GM19468 (cell line): ENCODE measurements around the gene SORCS3.

ENCODE experiments used
- ATAC-seq: cut with Tn5 transposase; IDR thresholded peaks from one replicate; pipeline ENCODE4 v1.9.1; 2021; ENCODE audit warnings: mild to moderate bottlenecking, moderate library complexity, moderate number of reproducible peaks; ENCODE audit not compliant: unreplicated experiment; ENCODE audit errors: extremely low read depth

The SORCS3 gene

DNA sequence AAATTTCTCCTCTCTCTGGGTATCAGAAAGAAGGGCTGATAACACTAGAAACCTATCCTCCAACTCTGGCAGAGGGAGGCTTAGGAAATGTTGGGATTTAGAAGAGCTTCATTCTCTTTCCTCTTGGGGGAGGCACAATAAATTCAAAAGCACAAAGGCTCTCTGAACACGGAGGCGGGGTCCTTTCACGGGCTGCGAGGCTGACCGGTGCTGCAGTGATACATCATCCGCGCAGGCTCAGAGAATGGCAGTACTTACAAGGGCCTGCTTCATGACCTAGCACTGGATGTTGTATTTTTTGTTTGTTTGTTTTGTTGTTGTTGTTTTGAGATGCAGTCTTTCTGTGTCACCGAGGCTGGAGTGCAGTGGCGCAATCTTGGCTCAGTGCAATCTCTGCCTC is 306.2 kb downstream of the SORCS3 start:
- ATAC-seq = no peak

DNA sequence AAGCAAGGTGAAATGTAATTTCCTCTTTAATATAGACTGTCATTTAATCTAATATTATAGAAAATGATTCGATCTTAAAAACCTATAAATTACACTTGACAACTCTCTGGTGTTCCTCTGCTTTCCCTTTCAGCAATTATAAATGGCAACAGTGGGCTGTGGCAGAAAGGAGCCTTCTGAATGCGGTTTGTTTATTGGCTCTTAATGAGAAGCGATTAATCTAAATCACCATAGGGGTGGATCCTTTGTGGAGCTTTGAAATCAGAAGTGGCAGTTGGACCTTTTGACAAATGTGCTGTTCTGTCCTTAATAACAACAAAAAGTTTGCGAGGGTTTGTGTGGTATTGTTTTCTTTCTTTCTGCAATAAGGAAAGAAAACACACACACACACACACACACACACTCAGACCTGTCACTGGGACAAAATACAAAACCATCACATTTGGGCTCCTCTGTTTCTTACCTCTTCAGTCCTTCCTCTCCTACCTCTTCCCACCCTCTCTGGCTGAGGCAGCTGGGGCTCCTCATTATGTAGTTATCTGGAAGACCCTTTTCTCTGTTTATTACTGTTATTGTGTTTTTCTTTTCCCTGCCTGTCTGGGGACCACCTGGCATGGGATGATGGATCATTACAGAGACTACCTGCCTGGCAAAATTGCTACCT is 316.2 kb downstream of the SORCS3 start:
- no peak for ATAC-seq

DNA sequence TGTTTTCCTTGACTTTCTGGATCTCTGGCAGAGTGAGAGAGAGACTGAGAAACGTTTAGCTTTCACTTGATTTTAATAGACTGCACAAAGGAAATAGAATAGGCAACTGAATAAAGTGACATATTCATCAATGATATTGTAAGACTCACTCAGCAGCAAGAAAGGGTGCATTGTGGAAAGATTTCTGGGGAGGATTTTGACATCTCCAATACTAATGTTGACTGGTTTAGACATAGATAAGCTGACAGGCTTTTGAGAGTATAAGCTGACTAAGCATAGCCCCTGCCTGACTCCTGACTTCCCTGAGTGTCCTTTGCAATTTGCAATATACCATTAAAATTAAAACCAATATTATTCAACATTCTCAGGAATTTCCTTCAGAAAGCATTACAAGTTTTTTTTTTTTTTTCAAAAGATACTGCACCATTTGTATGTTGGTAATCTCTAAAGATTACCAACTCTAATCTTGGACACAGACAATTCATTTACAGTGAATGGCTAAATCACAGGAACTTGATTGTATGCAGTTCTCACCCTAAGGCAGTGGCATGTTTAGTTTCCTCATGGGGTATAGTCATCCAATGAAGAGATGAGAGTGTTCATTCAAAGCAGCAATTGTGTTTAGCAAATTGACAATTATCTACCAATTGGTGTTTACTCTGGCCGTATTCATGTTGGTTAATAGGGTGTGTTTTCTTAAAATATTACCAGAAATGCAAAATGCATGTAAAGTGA is 325.6 kb downstream of the SORCS3 start:
- ATAC-seq = no peak

DNA sequence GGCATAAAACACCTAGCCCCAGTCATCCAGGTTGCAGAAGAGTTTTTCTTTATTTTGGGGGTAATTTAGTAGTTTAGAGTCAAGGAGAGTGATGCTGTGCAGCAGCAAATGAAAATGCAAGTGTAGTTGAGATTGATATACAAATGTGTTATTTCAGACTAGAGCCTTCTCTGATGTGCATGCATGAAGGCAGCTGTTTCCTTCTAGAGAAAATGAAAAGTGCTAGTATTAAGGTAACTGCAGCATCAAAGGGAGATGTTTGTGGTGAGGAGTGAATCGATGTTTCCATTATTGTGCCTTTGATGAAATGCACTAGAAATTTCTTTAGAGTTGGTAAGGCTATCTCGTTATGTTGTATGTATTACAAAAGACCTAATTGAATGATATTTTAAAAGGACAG is 339.3 kb downstream of the SORCS3 start:
- no peak for ATAC-seq

DNA sequence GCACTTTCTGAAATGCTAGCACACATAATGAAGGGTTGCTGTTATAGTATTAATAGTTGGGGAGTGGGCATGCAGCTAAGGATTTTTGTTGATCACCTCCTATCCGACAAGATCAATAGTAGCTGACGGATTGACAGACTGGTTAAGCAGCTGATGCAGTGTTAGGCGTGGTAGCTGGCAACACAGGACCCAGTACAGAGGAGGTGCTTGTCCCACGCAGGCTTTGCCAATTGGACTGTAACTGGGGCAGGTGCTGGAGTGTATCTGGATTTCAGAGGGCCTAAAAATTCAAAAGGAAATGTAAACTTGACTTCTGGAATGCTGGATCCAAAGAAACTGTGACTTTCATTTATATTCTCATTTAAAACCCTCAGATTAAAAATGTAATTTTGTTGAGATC is 340.9 kb downstream of the SORCS3 start:
- no peak for ATAC-seq

DNA sequence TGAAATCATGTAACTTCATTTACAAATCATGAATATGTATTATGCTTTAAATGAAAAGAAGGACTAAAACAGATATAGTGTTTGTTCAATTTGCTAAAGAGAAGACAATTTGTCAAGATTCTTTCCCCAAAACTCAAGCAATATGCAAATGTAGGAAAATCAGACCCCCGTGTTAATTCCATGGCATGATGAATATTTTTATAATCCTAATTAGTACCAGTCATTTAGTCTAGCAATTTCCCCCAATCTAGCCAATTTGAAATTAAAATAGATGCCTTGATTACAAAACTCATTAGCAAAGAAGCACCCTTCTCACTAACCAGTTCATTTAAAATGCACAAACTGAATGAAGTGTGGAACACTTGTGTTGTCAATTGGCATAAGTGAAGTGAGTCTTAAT is 347.6 kb downstream of the SORCS3 start:
- ATAC-seq = no peak

DNA sequence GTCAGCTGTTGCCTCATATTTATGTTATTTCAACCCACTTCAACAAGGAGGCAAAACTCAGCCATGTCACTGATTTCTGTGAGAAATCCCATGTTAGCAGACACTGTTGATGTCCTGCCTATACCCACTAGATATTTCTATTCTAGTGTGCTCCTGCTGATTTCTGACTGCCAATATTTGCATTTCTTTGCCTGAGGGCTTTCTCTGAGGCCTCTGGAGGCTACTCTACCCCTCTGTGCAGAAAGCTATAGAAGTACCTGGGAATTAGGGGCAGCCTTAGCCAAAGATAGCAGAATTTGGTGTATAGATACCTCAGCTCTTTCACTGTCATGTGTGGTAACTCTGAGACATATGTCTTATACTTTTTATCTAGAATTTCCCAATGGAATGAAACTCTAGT is 348.8 kb downstream of the SORCS3 start:
- ATAC-seq = no peak

DNA sequence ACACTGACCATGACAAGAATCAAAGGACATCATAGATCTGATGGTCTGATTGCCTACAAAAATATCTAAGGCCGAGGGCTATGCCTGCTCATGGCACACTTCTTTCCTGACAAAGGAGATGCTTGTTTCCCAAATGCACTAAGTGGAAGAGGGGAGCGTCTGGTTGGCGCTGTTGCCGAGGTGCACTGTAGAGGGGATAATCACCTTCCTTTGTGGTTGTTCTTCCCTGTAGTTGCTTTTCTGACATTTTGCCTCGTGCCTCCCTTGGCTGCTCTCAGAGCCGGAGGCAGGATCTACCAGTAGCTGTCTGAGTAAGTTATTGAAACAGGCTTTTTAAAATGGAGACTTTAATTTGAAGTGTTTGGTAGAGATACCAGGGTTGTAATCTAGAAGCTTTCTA is 352.0 kb downstream of the SORCS3 start:
- ATAC-seq = no peak

DNA sequence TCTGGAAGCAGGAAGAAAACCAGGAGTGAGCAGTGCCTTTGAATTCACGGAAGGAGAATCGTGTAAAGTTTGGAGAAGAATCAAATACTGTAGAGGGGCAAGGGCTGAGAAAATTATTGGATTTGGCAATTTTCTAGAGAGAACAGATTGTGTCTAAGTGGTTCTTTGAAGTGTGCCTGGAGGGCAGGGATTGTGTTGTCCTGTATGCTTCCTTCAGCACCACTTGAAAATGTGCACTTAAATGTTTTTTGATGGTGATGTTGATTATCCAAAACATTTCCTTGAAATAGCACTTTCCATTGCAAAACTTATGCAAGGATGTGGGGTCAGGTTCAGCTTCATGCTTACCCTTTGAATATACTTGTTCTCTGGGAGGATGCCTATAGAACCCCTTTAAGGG is 360.2 kb downstream of the SORCS3 start:
- ATAC-seq = no peak

DNA sequence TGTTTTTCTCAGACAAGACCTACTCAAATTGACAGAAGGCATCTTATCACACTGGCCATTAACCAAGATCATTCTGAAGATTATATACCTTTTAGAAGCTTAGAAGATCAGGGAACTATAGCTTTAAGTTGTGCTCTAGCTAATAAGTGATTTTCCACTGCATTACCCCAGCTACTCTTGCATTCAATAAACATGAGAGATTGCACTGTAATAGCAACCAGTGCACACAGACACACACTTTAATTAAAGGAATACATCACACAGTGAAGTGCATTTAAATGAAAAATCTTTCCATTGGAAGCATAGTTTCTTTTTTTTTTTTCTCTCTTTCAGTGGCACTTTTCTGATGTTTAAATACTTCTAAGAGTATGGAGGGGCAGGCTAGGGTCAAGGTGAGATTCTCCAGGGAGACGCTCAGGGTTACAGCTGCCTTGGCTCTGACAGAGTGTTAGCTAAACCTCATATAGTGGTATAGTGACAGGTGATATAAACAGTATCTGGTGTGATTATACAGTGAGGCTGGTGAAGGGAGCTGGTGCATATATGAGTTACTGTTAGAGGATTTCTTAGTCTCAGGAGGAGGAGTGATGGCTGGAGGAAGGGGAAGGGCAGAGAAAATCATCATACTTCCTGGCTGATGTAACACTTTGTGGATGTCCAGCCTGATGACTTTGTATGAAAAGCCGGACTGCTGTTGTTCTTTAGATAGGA is 369.5 kb downstream of the SORCS3 start:
- ATAC-seq = no peak

DNA sequence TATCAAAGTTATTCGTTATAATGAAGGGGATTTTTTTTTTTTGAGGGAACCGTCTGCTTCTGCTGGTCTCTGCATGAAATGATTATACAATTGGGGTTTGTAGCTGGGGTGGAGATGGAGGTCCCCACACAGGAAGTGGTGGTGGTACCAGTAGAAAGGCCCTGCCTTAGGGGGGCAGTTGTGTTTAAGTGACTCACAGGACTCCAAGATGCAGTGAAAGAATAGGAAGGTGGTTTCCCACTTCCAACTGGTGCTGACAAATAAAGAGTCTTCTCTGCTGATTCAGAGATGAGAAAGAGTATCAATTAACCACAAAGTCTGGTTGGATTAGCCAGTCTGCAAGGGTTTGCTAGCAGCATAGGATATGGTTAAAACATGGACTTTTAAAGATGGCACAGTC is 376.0 kb downstream of the SORCS3 start:
- ATAC-seq = no peak

DNA sequence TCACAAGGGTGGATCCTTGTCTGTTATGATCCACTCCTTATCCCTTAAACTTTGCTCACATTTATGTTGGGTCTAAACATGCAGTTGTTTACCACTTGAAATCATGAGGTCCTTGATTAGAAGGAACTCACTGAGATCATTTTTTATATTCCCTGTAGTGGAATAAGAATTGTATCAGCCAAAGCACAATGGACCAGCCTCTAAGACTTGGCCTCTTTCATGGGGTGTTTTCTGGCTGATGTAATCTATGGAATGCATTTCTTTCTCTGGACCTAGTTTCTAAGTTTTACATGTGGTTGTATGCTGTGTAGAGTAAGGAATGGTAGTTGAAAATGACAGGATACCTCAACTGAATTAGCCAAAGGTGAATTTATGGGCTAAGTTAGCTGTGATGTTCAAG is 376.6 kb downstream of the SORCS3 start:
- no peak for ATAC-seq

DNA sequence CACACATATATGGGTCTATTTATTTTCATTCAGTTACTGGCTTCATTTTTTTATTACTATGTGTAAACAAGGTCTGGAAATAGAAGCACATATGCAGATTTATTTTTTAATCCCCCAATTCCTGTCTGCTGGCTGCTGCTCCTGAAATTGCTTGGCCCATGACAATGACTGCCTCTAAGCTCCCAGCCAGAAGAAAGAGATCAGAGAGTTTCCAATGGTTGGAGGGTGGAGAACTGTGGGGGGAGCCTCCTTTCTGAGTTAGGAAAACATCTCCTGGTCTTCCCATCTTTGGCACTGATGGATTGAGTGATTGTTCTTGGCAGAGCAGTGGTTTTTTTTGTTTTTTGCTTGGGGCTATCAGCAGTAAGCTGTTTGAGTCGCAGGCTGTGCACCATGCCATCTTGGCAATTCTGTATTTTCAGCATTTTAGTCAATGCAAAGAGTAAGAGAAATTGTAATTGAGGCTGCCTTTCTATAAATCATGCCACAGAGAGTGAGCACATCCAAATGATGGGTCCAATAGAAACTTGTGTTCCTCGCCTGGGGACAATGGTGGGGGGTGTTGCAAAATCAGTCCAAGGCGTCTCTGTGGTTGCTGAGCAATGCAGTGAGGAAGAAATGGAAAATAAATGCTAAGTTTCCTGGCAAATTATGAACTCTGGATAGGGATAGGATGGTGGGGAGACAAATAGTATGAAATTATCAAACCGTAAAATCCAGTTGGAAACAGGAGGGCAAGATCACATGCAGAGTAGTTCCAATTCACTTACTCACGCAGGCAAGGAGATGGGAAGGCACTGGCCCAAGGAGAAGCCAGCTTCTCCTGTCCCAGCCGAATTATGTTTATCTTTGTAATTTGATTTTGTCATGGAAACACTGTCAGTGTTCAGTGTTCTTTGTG is 382.4 kb downstream of the SORCS3 start:
- no peak for ATAC-seq

DNA sequence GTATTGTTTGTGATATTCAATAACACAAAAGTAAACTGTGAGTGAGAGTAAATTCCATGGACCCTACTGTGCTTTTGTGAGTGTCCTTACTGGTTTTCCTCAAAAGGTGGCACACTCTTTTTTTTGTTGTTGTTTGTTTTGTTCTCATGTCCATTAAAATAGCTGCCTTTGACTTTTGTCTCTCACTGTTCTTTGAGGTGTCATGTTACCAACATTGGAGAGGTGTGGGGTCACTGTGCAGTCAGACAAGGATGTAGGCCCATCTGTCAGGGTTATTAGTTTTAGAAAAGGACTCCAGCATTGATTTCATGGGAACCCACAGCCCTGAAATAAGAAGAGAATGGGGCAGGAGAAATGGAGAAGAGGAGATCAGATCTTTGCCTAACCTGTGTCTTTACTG is 383.1 kb downstream of the SORCS3 start:
- no peak for ATAC-seq

DNA sequence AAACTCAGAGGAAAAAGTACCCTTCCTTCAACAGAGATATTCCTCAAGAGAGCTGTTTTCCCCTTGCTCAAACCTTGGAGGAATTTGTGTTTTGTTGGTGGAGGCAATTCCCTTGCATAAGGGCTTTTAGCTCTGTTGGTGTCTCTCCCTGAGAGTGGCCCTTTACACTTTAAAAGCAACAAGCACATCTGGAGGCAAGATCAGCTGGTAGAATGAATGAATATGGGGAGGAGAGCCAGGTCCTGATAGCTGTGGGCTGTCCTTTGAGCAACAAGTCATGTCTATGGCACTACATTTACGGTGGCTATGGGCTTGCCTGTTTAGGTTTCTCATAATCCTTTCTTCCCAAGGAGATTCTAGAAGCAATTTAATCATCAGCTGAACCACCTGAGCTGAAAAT is 384.0 kb downstream of the SORCS3 start:
- ATAC-seq = no peak

DNA sequence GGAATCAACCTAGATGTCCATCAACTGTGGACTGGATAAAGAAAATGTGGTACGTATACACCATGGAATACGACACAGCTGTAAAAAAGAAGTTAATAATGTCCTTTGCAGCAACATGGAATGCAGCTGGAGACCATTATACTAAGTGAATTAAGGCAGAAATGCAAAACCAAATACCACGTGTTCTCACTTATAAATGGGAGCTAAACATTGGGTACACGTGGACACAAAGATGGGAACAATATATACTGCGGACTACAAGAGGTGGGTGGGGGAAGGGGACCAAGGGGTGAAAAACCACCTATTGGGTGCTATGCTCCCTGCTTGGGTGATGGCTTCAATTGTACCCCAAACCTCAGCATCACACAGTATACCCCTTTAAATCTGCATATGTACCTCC is 385.5 kb downstream of the SORCS3 start:
- no peak for ATAC-seq

DNA sequence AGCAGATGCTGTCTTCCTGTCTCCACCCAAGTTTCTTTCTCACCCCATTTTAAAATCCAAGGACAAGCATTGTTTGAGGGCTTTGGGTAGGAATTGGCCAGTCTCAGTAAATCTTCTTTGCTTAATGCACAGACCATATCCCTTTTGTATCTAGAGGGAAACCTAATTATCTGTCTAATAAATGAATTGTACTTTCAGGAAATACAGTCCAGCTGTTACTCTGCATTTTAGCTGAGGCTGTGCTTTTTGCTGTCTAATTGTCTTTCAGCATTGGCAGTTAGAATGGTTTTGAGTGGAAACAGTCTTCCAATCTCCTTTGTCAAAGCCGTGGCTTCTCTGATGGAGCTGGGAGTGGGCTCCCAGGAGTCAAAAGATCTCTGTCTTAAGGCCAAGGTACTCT is 388.2 kb downstream of the SORCS3 start:
- ATAC-seq = no peak

DNA sequence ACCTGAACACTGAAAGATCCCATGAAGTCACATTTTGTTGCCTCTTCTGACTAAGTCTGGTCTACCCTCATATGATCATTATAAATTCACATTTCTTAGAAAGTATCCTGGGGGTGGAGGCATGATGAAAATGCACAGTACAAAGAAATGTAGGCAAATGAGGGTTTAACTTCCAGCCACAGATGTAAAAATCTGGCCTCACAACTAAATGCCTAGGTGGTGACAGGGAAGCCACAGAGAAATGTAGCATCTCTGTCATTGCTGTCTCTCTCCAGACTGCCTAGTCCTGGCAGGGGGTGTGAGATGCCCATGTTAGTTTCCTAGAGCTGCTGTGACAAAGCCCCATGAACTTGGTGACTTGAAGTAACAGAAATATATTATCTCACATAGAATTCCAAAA is 395.9 kb downstream of the SORCS3 start:
- ATAC-seq = no peak

DNA sequence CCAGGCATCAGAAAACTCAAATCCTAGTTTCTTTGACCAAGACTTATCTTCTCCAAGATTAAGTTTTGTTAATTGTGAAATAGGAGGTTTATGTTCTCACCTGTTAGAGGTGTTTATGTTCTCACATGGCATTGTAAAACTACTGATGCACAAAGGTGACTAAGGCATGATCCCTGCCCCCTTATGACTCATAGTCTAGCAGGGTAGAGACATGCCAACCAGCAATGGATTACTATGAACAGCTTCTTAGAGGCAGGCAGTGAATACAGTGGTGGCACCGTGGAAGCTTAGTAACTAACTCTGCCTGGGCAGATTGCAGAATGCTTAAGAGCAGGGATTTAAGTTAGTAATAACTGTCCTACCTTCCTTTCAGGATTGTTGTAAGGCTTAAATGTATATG is 400.9 kb downstream of the SORCS3 start:
- ATAC-seq = no peak

DNA sequence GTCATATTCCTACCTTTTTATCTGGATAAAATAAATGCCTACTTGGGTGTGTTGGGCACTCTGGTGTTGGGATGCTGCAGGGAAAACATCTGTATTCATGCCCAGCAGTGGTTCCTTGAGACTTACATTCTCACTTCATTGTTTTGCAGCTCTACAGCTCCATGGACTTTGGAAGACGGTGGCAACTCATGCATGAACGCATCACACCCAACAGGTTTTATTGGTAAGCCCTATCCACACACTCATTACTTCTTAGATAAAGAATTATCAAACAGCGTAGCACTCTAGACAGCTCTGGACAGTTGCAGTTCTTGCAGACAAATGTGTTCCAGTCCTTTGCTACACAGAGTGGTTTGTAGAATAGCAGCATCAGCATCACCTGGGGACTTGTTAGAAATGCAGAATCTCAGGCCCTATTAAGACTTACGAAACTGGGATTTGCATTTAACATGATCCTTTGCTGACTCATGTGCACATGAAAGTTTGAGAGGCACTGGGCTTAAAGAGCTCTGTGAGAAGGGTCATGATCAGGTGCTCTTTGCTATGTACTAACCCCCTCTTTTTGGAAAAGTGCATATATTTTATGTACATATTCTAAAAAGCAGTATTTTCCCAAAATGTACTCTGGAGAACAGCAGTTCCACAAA is 401.9 kb downstream of the SORCS3 start:
- no peak for ATAC-seq
